22Rv1 (cell line): ENCODE results near the gene UBE2U.
A peak's percentile ranks its signal among the peaks of the same experiment; 100 is the strongest.

Experiments
- CTCF ChIP-seq: fragments of 450-650 bp; IDR thresholded peaks from 2 replicates; pipeline ENCODE4 v1.5.1; 2017; ENCODE audit warnings: mild to moderate bottlenecking
- ZFX ChIP-seq: fragments of 450-650 bp; IDR thresholded peaks from 2 replicates; pipeline ENCODE4 v1.6.1; 2017; ENCODE audit warnings: antibody characterized with exemption, borderline replicate concordance

- TF ChIP-seq CTCF (peak; percentile 62), ZFX (no peak)
These were observed 39.7 kb downstream of the UBE2U start for GRCh38 chr1:64242895-64243756.
